Smooth muscle cell (in vitro differentiated cells): ENCODE measurements around the gene ARSB. TPM values are rescaled to one million over a fixed set of nuclear protein-coding genes. Genes with fewer than 3 reads are reported as not detected.
"Not testable (repeated sequence)": the region's sequence is repeated elsewhere in the genome, so short reads cannot be mapped to it uniquely, and the experiment has no call there.

ENCODE experiments used
- DNase-seq: peaks from one replicate; lab custom pipeline; 2025; ENCODE audit not compliant: unreplicated experiment; lab: John Stamatoyannopoulos, UW
- H2AFZ ChIP-seq: fragments of 200-600 bp; sonication (generic); 2 replicates; pipeline ENCODE4 v1.6.0; 2016; ENCODE audit warnings: antibody characterized with exemption, low read depth, mild to moderate bottlenecking
- H3F3A ChIP-seq: fragments of 200-600 bp; sonication (generic); 2 replicates; pipeline ENCODE4 v1.6.0; 2017; ENCODE audit warnings: antibody characterized with exemption, low read depth
- H3K27ac ChIP-seq: fragments of 200-600 bp; sonication (generic); 2 replicates; pipeline ENCODE4 v1.5.1; 2016; ENCODE audit warnings: low read depth, mild to moderate bottlenecking
- H3K27me3 ChIP-seq: fragments of 200-600 bp; sonication (generic); 2 replicates; pipeline ENCODE4 v1.6.1; 2016; ENCODE audit warnings: low read depth, mild to moderate bottlenecking
- H3K36me3 ChIP-seq: fragments of 200-600 bp; sonication (generic); 2 replicates; pipeline ENCODE4 v1.5.1; 2016; ENCODE audit warnings: low read depth
- H3K4me1 ChIP-seq: fragments of 200-600 bp; sonication (generic); 2 replicates; pipeline ENCODE4 v1.5.1; 2016; ENCODE audit warnings: low read depth
- H3K4me2 ChIP-seq: fragments of 200-600 bp; sonication (generic); 2 replicates; pipeline ENCODE4 v1.6.0; 2016; ENCODE audit warnings: mild to moderate bottlenecking
- H3K4me3 ChIP-seq: fragments of 200-600 bp; sonication (generic); 2 replicates; pipeline ENCODE4 v1.5.1; 2016; ENCODE audit warnings: mild to moderate bottlenecking
- H3K79me2 ChIP-seq: fragments of 200-600 bp; sonication (generic); 2 replicates; pipeline ENCODE4 v1.6.0; 2016; ENCODE audit warnings: low read depth, mild to moderate bottlenecking
- H3K9ac ChIP-seq: fragments of 200-600 bp; sonication (generic); 2 replicates; pipeline ENCODE4 v1.6.0; 2016; ENCODE audit warnings: low read depth
- H3K9me3 ChIP-seq: fragments of 200-600 bp; sonication (generic); replicated peaks from 2 replicates; pipeline ENCODE4 v1.5.1; 2016; ENCODE audit warnings: low read depth
- H4K20me1 ChIP-seq: fragments of 200-600 bp; sonication (generic); 2 replicates; pipeline ENCODE4 v1.6.0; 2016; ENCODE audit warnings: low read depth
- WGBS: methylation state at CpG from one replicate; pipeline ENCODE4 v1.1.7; 2016; ENCODE audit warnings: low lambda C conversion rate; 5-methylcytosine and 5-hydroxymethylcytosine counted together
- polyA plus RNA-seq: library from polyadenylated mRNA; unstranded; fragments of >200 nt; fragmentation: Nextera tagmentation; extraction: Ambion mirVana; gene quantifications from 2 replicates; pipeline ENCODE4 v1.2.1, GENCODE V29; 2016
- total RNA-seq: library from RNA; depleted of rRNA; stranded (reverse); fragments of >200 nt; gene quantifications from 2 replicates; pipeline ENCODE4 v1.2.3, GENCODE V29; 2014
- TF ChIP-seq, protein P1 (sequence below): fragments of 200-600 bp; sonication (generic); IDR thresholded peaks from 2 replicates; pipeline ENCODE4 v1.5.1; 2017; ENCODE audit warnings: borderline replicate concordance, mild to moderate bottlenecking, antibody characterized with exemption; ENCODE audit not compliant: insufficient read depth, poor library complexity, severe bottlenecking

ARSB gene
- total and polyA plus RNA-seq, 2 experiments from 2014 or later, result 17.5 to 23.2 TPM

DNA sequence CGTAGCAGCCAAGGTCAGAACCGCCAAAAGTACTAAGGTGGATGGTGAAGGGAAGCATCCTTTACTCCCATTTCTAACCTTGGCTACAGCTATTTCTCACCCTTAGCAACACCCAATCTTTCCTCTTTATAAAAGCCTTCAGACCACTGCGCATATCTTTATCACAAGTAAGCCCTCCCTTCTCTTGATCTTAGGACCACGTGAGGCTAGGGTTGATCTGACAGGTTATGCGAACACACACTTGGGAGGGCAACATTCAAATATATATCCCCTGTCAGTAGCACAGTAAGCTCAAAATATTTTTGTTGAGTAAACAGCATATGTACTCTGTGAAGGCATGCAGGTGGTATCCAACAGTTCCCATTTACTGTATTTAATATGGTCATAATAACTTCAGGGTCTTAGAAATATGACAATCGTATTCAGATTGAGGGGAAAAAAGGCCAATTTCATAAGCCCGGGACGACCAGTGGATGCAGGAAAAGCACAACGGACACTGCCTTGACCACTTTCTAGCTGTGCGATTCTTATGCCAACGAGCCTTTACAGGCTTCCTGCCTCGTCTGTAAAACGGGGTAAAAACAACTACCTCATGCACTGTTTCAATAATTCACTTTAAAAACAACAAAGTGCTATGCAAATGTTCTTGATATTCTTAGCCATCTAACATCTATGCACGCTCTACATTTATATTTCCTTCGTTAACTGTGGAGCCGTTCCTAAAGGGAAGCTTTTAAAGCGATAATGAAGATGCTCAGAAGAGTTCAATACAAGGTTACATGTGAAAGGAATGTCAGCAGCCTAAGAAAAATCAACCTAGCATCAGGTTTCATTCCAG is 1.3 kb downstream of the ARSB start:
- H3F3A ChIP-seq, result no peaks in the 10 kb centered on the region
- TF ChIP-seq, protein P1, sequence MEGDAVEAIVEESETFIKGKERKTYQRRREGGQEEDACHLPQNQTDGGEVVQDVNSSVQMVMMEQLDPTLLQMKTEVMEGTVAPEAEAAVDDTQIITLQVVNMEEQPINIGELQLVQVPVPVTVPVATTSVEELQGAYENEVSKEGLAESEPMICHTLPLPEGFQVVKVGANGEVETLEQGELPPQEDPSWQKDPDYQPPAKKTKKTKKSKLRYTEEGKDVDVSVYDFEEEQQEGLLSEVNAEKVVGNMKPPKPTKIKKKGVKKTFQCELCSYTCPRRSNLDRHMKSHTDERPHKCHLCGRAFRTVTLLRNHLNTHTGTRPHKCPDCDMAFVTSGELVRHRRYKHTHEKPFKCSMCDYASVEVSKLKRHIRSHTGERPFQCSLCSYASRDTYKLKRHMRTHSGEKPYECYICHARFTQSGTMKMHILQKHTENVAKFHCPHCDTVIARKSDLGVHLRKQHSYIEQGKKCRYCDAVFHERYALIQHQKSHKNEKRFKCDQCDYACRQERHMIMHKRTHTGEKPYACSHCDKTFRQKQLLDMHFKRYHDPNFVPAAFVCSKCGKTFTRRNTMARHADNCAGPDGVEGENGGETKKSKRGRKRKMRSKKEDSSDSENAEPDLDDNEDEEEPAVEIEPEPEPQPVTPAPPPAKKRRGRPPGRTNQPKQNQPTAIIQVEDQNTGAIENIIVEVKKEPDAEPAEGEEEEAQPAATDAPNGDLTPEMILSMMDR, result no peak
- peak overlapping the region; percentile 67 for H3K27ac ChIP-seq
- peak overlapping the region; percentile 84 for H3K4me2 ChIP-seq
- peaks cover 8% of the 10 kb centered on the region for H3K27me3 ChIP-seq
- H3K79me2 ChIP-seq, result peaks cover 6% of the 10 kb centered on the region
- H3K36me3 ChIP-seq, result no peaks in the 10 kb centered on the region
- no peak for DNase-seq
- peaks cover 15% of the 10 kb centered on the region for H3K4me1 ChIP-seq
- H3K4me3 ChIP-seq, result peak overlapping the region; percentile 90
- WGBS, result 30% methylated on average over 17 of the region's 17 CpGs
- H3K9me3 ChIP-seq, result no peaks in the 10 kb centered on the region
- no peaks in the 10 kb centered on the region for H4K20me1 ChIP-seq
- H3K9ac ChIP-seq, result peak overlapping the region; percentile 45
- H2AFZ ChIP-seq, result peak overlapping the region; percentile 86

- Histone ChIP-seq H3K4me1 (peaks cover 15% of the 10 kb centered on the region), H2AFZ (peak overlapping the region; percentile 86), H3K4me2 (peak overlapping the region; percentile 84)
- H4K20me1 ChIP-seq, H3K9me3 ChIP-seq, H3K79me2 ChIP-seq, H3K36me3 ChIP-seq, H3K27ac ChIP-seq, H3K4me3 ChIP-seq, H3F3A ChIP-seq, H3K27me3 ChIP-seq, DNase-seq, H3K9ac ChIP-seq: not testable (repeated sequence)
- WGBS, result 97% methylated on average over 9 of the region's 9 CpGs
These were observed 1.9 kb downstream of the ARSB start for GRCh38 chr5:78983194-78983593.

- no peaks in the 10 kb centered on the region for H3F3A ChIP-seq
- H2AFZ ChIP-seq, result no peak overlapping the region
- DNase-seq, result no peak
- H3K27ac ChIP-seq, result no peak overlapping the region
- TF ChIP-seq, protein P1, result no peak
- no peaks in the 10 kb centered on the region for H3K27me3 ChIP-seq
- H3K9ac ChIP-seq, result no peak overlapping the region
- H3K36me3 ChIP-seq, result no peaks in the 10 kb centered on the region
- no peak overlapping the region for H3K4me2 ChIP-seq
- H3K4me1 ChIP-seq, result peaks cover 6% of the 10 kb centered on the region
- H3K4me3 ChIP-seq, result no peak overlapping the region
- peaks cover 6% of the 10 kb centered on the region for H3K79me2 ChIP-seq
- no peaks in the 10 kb centered on the region for H4K20me1 ChIP-seq
- no peaks in the 10 kb centered on the region for H3K9me3 ChIP-seq
These were observed 5.2 kb downstream of the ARSB start for GRCh38 chr5:78979909-78980308.

DNA sequence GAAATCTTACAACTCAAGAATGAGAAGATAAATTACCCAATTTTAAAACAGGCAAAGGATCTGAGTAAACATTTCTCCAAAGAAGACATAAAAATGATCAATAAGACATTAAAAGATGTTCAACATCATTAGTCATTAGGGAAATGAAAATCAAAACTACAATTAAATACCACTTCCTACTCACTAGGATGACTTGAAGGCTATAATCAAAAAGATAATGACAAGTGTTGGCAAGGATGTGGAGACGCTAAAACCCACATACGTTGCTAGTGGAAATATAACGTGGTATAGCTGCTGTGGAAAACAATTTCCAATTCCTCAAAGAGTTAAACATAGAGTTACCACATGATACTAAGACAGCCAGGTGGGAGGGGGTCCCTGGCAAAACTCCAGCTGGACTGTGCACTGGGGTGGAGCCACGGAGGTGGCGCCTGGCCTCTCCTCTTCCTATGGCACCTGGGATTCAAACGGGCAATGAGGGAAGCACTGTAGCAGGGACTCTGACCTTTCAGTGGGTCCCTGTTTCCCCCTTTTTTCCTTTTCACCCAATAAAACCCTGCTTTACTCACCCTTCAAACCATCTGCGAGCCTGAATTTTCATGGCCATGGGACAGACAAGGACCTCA is 5.9 kb downstream of the ARSB start:
- Histone ChIP-seq H4K20me1 (no peaks in the 10 kb centered on the region), H3K27me3 (no peaks in the 10 kb centered on the region), H2AFZ (no peak overlapping the region), H3K4me3 (no peak overlapping the region), H3K9me3 (no peaks in the 10 kb centered on the region), H3K36me3 (no peaks in the 10 kb centered on the region), H3K27ac (no peak overlapping the region), H3F3A (no peaks in the 10 kb centered on the region), H3K4me2 (no peak overlapping the region), H3K9ac (no peak overlapping the region), H3K79me2 (peaks cover 6% of the 10 kb centered on the region), H3K4me1 (peaks cover 12% of the 10 kb centered on the region)
- TF ChIP-seq, protein P1, result no peak
- WGBS, result 92% methylated on average over 7 of the region's 7 CpGs
- no peak for DNase-seq
